ENCODE data around the gene KLC4.

The KLC4 gene

DNA sequence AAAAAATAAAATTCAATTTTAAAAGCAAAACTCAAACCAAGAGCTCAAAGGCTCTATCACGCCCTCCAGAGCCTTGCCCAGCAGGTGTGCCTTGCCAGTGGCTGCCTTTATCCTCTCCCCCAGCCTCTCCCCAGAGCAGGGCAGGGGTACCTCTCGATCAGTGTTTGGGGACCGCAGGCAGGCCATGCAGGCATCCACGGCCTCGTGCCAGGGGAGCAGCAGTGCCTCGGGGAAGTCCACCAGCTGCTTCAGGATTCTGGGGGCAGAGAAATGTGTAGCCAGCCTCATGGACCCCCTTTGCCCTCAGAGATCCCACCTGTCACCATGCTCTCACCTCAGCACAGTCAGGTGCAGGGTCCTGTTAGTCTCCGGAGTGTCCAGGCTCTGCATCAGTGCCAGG, 11.4 kb upstream of the KLC4 start:
- H3K4me3 ChIP-seq (ENCODE audit: low read depth, low read length): no peak overlapping the region
- TF ChIP-seq, protein P1, sequence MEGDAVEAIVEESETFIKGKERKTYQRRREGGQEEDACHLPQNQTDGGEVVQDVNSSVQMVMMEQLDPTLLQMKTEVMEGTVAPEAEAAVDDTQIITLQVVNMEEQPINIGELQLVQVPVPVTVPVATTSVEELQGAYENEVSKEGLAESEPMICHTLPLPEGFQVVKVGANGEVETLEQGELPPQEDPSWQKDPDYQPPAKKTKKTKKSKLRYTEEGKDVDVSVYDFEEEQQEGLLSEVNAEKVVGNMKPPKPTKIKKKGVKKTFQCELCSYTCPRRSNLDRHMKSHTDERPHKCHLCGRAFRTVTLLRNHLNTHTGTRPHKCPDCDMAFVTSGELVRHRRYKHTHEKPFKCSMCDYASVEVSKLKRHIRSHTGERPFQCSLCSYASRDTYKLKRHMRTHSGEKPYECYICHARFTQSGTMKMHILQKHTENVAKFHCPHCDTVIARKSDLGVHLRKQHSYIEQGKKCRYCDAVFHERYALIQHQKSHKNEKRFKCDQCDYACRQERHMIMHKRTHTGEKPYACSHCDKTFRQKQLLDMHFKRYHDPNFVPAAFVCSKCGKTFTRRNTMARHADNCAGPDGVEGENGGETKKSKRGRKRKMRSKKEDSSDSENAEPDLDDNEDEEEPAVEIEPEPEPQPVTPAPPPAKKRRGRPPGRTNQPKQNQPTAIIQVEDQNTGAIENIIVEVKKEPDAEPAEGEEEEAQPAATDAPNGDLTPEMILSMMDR (IDR thresholded peaks at IDR 0.05; ENCODE audit: low read depth, low read length): no peak

GRCh38 chr6:43050981-43051380, 8.4 kb upstream of the KLC4 start:
- TF ChIP-seq, protein P1 (IDR thresholded peaks at IDR 0.05; ENCODE audit: low read depth, low read length): no peak
- no peak overlapping the region for H3K4me3 ChIP-seq (ENCODE audit: low read depth, low read length)

- peak overlapping the region; percentile 74 for H3K4me3 ChIP-seq (ENCODE audit: low read depth, low read length)
- TF ChIP-seq, protein P1 (IDR thresholded peaks at IDR 0.05; ENCODE audit: low read depth, low read length): no peak
Measured at GRCh38 chr6:43052225-43052841, 7.1 kb upstream of the KLC4 start.

DNA sequence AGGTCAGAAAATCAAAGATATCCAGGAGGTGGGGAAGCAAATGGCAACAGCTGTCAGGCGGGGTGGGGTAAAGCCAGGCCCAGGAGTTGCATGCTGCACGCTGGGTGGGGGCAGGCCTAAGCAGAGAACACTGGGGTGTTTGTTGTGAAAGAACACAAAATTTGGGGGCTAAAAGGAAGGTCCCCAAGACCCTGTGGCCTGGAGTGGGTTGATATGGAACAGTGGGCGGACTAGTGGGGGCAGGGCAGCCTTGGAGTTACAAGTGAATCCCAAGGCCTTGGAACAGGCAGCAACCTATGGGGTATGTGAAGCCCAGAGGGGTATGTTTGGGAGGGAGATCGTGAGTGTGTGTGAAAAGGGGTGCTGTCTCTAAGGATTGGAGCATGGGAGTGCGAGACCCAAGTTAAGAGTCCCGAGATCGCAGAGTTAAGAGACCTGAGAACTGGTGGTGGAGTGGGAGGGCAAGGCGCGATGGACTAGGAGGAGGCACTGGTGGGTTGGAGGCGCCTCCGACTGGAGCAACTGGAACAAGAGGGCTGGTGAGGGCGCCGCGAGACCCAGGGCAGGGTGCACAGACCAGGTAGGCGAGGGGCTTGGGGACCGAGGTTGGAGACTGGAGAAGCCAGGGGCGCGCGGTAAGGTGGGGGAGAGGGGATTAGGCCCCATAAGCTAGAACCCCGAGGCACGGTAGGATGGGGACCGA, 6.4 kb upstream of the KLC4 start:
- TF ChIP-seq, protein P1 (IDR thresholded peaks at IDR 0.05; ENCODE audit: low read depth, low read length): no peak
- H3K4me3 ChIP-seq (ENCODE audit: low read depth, low read length): peak overlapping the region; percentile 74

- TF ChIP-seq, protein P1 (IDR thresholded peaks at IDR 0.05; ENCODE audit: low read depth, low read length): no peak
- peak within 1 kb of the TSS; percentile 74 for H3K4me3 ChIP-seq (ENCODE audit: low read depth, low read length)
Measured at GRCh38 chr6:43053545-43054205, 5.8 kb upstream of the KLC4 start, which contains the start of gene CUL7. TSS of gene CUL7 (minus strand) at chr6:43053851. CDS start at chr6:43052788, 1,063 bp downstream.

- H3K4me3 ChIP-seq (ENCODE audit: low read depth, low read length): peak overlapping the region; percentile 74
- TF ChIP-seq, protein P1 (IDR thresholded peaks at IDR 0.05; ENCODE audit: low read depth, low read length): no peak
Measured at GRCh38 chr6:43054206-43054943, 5.1 kb upstream of the KLC4 start.

Measured in WI38 (cell line).